Kidney (tissue), 14 donors: ENCODE measurements around the gene RMI2. TPM values are rescaled to one million over a fixed set of nuclear protein-coding genes. Genes with fewer than 3 reads are reported as not detected.
A peak's percentile ranks its signal among the peaks of the same experiment; 100 is the strongest.

Experiments
- DNase-seq, 5 donors: peaks; one replicate each; pipeline ENCODE4 v3.0.0-alpha.2; 2013 to 2020
- FAIRE-seq: peaks from 2 replicates; lab custom pipeline; 2012; peaks lifted over from hg19 to GRCh38; lab: Jason Lieb, UNC
- H3K27ac ChIP-seq, 2 donors: one replicate each; pipeline ENCODE4 v1.7.0; 2013; ENCODE audit warnings: low read depth in 2 of 2, low read length in 2 of 2, inconsistent platforms in 1 of 2
- H3K27me3 ChIP-seq: one replicate; pipeline ENCODE4 v1.7.1; 2013; ENCODE audit warnings: low read length, inconsistent platforms; ENCODE audit not compliant: control insufficient read depth, insufficient read depth
- H3K36me3 ChIP-seq, 3 donors: one replicate each; pipeline versions ENCODE4 v1.7.0 to v1.7.1; 2013; ENCODE audit warnings: low read length in 3 of 3, control low read depth in 1 of 3, inconsistent platforms in 1 of 3; ENCODE audit not compliant: insufficient read depth in 3 of 3, control insufficient read depth in 2 of 3
- H3K4me1 ChIP-seq, 3 donors: one replicate each; pipeline versions ENCODE4 v1.7.0 to v1.7.1; 2013; ENCODE audit warnings: low read length in 3 of 3, inconsistent platforms in 1 of 3, low read depth in 1 of 3; ENCODE audit not compliant: control insufficient read depth in 2 of 3, insufficient read depth in 2 of 3
- H3K4me3 ChIP-seq, 3 donors: one replicate each; pipeline versions ENCODE4 v1.7.0 to v1.8.1; 2013; ENCODE audit warnings: low read length in 3 of 3, control low read depth in 1 of 3, inconsistent platforms in 1 of 3
- H3K9ac ChIP-seq, 3 donors: one replicate each; pipeline versions ENCODE4 v1.7.0 to v1.7.1; 2013; ENCODE audit warnings: low read length in 3 of 3, control low read depth in 1 of 3, inconsistent platforms in 1 of 3
- H3K9me3 ChIP-seq, 3 donors: one replicate each; pipeline versions ENCODE4 v1.7.0 to v1.7.1; 2013; ENCODE audit warnings: low read length in 3 of 3, control low read depth in 1 of 3, inconsistent platforms in 1 of 3; ENCODE audit not compliant: control insufficient read depth in 2 of 3, insufficient read depth in 1 of 3
- CTCF ChIP-seq: IDR thresholded peaks from 3 replicates; pipeline ENCODE4 v1.5.1; 2012; ENCODE audit warnings: mild to moderate bottlenecking, moderate library complexity, borderline replicate concordance; ENCODE audit not compliant: insufficient read depth; ENCODE audit errors: extremely low read depth
- intact Hi-C: fragments of 100-400 bp; cut with DNase I; formaldehyde crosslinking; loops from one replicate; pipeline ENCODE4 v1.11.1; 2022
- polyA plus RNA-seq: library from polyadenylated mRNA; stranded (reverse); fragments of 350-450 nt; fragmentation: Illumina TruSeq; extraction: RNeasy Lipid Tissue Mini Kit (QIAGEN cat#74804); gene quantifications from one replicate; pipeline ENCODE4 v1.2.3, GENCODE V29; 2014; ENCODE audit warnings: low read depth, low replicate concordance; ENCODE audit not compliant: insufficient read depth
- total RNA-seq: library from RNA; stranded (reverse); fragmentation: NEBNext Ultra II Directional; extraction: Animal tissue kit (Norgen Biotek cat#: 25700); gene quantifications from one replicate; pipeline ENCODE4 v1.2.1, GENCODE V29; 2021
- donor health status: control.
- donor health status: control.
- donor health status: control.
- donor health status: control.
- donor health status: control.
- donor health status: DM: yes; HTN: yes; CAD: no.
- donor health status: Normal renal cell carcinoma (clear cell type).

RMI2 gene
- total and polyA plus RNA-seq, 2 donors from 2014 or later = 4.6 to 5.2 TPM

DNA sequence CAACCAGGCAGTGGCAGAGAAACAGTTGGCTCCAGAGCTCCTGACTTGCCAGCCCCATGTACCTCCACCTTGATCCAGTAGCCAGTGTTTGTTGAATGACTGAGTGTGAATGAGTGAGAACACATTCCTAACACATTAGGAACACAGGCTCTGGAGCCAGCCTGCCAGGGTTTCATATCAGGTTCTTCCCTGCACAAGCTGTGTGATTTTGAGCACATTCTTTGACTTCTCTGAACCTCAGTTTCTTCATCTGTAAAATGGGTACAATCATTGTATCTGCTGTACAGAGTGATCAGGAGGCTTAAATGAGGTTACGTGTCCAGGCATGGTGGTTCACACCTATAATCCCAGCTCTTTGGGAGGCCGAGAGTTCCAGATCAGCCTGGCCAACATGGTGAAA, 13.3 kb upstream of the RMI2 start:
- Histone ChIP-seq H3K9ac (no peak overlapping the region), H3K9me3 (no peaks in the 10 kb centered on the region), H3K4me3 (no peak overlapping the region), H3K4me1 (peaks cover 0 to 11% (median 0%) of the 10 kb centered on the region in 3 donors), H3K27me3 (no peaks in the 10 kb centered on the region), H3K27ac (no peak overlapping the region), H3K36me3 (no peaks in the 10 kb centered on the region)
- FAIRE-seq = no peak
- intact Hi-C loops = no loop called here
- no peak for TF ChIP-seq CTCF
- DNase-seq = no peak

DNA sequence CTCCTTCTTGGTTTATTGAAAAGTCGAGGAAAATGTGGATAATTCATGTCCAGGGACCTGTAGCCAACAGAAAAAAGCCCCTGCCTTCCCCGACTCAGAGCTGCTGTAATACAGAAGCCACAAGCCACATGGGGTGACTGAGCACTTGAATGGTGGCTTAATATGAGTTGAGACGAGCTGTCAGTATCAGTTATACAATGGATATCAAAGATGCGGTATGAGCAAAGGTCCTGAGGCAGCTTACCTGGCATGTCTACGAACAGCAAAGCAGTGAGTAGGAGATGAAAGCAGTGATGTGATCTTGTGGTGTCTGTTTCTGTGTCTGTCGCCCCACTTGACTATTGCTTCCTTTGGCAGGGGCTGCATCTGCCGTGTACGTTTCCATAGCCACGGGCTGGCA, 12.2 kb upstream of the RMI2 start:
- TF ChIP-seq CTCF = no peak

DNA sequence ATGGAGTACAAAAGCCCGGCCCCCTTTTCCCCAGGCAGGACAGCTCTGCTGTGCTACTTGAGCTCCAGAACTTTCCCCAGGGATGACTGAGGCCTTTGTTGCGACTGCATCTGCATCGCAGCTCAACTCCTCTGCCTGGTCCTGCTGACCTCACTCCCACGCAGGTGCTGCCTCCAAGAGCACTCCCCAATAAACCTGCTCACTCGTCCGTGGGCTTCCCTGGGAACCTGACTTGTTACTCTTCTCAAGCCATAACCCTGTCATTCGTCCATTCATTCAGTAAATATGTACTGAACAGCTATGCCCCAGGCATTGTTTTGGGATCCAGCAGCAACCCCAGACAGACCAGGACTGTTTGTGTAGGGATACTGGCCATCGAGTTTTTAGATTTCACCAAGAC, 11.6 kb upstream of the RMI2 start:
- intact Hi-C loops = no loop called here
- Histone ChIP-seq H3K27me3 (no peaks in the 10 kb centered on the region), H3K9ac (no peak overlapping the region), H3K27ac (no peak overlapping the region), H3K36me3 (no peaks in the 10 kb centered on the region), H3K4me1 (peaks cover 0 to 6% (median 0%) of the 10 kb centered on the region in 3 donors), H3K4me3 (no peak overlapping the region), H3K9me3 (no peaks in the 10 kb centered on the region)
- FAIRE-seq (no peak), DNase-seq (peak; percentile 73 to 89 (median 84))
- TF ChIP-seq CTCF = no peak

More for the DNA sequence above, 12.2 kb upstream of the RMI2 start:
- H3K4me3 ChIP-seq = no peak overlapping the region
- intact Hi-C loops = no loop called here
- FAIRE-seq (no peak), DNase-seq (no peak)
- no peaks in the 10 kb centered on the region for H3K9me3 ChIP-seq
- H3K36me3 ChIP-seq = no peaks in the 10 kb centered on the region
- no peaks in the 10 kb centered on the region for H3K27me3 ChIP-seq
- peaks cover 0 to 11% (median 0%) of the 10 kb centered on the region in 3 donors for H3K4me1 ChIP-seq
- H3K9ac ChIP-seq = no peak overlapping the region
- no peak overlapping the region for H3K27ac ChIP-seq

GRCh38 chr16:11334831-11335404, 10.3 kb upstream of the RMI2 start:
- Histone ChIP-seq H3K27me3 (no peaks in the 10 kb centered on the region), H3K36me3 (no peaks in the 10 kb centered on the region), H3K4me3 (no peak overlapping the region), H3K4me1 (no peaks in the 10 kb centered on the region), H3K9ac (no peak overlapping the region), H3K9me3 (no peaks in the 10 kb centered on the region), H3K27ac (no peak overlapping the region)
- DNase-seq = no peak
- no peak for FAIRE-seq
- no peak for TF ChIP-seq CTCF
- intact Hi-C loops = no loop called here
